ENCODE measurements around the gene HMGCLL1.

The HMGCLL1 gene

GRCh38 chr6:55584654-55585354, 5.8 kb upstream of the HMGCLL1 start:
- TF ChIP-seq, protein P1, sequence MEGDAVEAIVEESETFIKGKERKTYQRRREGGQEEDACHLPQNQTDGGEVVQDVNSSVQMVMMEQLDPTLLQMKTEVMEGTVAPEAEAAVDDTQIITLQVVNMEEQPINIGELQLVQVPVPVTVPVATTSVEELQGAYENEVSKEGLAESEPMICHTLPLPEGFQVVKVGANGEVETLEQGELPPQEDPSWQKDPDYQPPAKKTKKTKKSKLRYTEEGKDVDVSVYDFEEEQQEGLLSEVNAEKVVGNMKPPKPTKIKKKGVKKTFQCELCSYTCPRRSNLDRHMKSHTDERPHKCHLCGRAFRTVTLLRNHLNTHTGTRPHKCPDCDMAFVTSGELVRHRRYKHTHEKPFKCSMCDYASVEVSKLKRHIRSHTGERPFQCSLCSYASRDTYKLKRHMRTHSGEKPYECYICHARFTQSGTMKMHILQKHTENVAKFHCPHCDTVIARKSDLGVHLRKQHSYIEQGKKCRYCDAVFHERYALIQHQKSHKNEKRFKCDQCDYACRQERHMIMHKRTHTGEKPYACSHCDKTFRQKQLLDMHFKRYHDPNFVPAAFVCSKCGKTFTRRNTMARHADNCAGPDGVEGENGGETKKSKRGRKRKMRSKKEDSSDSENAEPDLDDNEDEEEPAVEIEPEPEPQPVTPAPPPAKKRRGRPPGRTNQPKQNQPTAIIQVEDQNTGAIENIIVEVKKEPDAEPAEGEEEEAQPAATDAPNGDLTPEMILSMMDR (IDR thresholded peaks at IDR 0.05; ENCODE audit: low read depth, low read length): no peak

DNA sequence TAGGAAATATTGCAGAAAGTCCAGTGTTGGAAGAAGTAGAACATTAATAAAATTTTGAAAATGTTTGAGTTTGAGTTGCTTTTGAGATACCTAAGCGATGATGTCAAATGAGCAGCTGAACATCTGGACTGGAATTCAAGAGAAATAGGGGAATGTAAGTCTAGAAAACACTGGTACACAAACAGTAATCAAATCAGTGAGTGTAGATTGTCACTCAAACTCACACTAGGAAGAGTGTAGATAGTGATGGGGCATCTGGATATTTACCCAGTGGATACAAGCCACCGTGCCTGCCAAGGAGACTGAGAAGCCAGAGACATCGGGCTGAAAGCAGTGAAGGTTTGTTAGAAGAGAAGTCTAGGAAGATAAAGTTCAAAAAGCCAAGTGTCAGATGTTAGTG, 2.2 kb downstream of the HMGCLL1 start:
- no peak overlapping the region for H3K4me3 ChIP-seq (ENCODE audit: low read depth, low read length)
- TF ChIP-seq, protein P1 (IDR thresholded peaks at IDR 0.05; ENCODE audit: low read depth, low read length): no peak

More at GRCh38 chr6:55584654-55585354, 5.8 kb upstream of the HMGCLL1 start:
- no peak overlapping the region for H3K4me3 ChIP-seq (ENCODE audit: low read depth, low read length)

DNA sequence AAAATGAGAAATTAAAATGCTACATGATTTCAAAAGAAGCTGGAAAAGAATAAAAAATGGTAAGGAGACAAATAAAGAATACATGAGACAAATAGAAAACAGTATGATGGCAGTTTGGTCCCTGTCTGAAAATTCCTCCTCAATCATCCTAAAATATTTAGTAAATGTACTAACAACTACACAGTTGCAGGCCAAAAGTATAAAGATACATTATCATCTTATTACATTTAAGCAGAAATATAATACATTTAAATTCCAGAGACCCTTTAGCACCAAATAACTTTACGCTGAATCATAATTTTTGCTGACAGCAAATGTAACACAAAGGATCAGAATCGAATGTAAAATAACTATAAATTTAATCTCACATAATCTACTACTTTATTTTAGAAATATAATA, 4.4 kb downstream of the HMGCLL1 start:
- TF ChIP-seq, protein P1 (IDR thresholded peaks at IDR 0.05; ENCODE audit: low read depth, low read length): no peak
- H3K4me3 ChIP-seq (ENCODE audit: low read depth, low read length): no peak overlapping the region

DNA sequence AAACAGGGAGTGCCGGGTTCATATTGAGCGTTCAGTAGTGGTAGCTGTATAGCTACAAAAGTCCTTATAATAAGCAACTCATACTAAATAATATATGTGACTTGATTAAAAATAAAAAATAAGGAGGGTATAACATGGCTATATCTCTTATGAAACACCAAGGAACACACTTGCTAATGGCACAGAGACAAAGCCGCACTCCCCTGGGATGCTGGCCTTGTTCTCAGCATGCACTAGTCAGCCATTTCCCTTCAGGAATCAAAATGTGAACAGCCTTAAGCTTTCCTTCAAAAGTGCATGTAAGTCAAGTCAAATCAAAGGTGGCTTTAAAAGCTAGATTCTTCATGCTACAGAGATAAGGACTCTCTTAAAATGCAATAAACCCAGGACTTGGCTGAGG, 9.4 kb downstream of the HMGCLL1 start:
- H3K4me3 ChIP-seq (ENCODE audit: low read depth, low read length): no peak overlapping the region
- TF ChIP-seq, protein P1 (IDR thresholded peaks at IDR 0.05; ENCODE audit: low read depth, low read length): no peak

- TF ChIP-seq, protein P1 (IDR thresholded peaks at IDR 0.05; ENCODE audit: low read depth, low read length): no peak
- no peak overlapping the region for H3K4me3 ChIP-seq (ENCODE audit: low read depth, low read length)
Observed at GRCh38 chr6:55568808-55569439, 10.1 kb downstream of the HMGCLL1 start.

DNA sequence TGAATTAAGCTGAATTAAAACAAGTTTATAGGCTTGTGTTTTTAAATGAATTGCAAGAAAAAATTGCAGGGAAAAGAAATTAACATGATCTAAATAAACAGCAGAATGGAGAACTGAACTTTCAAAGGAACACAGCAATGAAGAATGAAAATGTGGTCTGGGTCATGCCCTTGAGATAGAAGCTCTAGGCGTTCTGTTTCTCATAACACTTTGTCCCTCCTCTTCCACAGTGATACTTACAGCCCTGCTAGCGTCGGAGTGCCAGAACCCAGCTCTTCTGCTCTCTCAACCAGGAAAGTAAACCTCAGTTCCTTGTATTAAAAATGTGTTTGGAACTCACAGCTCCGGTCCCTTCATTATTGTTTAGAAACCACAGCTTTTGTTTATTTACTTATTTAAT, 11.4 kb downstream of the HMGCLL1 start:
- TF ChIP-seq, protein P1 (IDR thresholded peaks at IDR 0.05; ENCODE audit: low read depth, low read length): no peak
- H3K4me3 ChIP-seq (ENCODE audit: low read depth, low read length): no peak overlapping the region

- TF ChIP-seq, protein P1 (IDR thresholded peaks at IDR 0.05; ENCODE audit: low read depth, low read length): no peak
- H3K4me3 ChIP-seq (ENCODE audit: low read depth, low read length): no peak overlapping the region
Observed at GRCh38 chr6:55566036-55566710, 12.8 kb downstream of the HMGCLL1 start.

Data from WI38 (cell line).